Brain pericyte (primary cell): ENCODE data around the gene LMX1B.

Experiments
- DNase-seq: peaks from one replicate; pipeline ENCODE4 v3.0.0-alpha.2; 2012; ENCODE audit warnings: low read depth, low spot score

LMX1B gene

DNA sequence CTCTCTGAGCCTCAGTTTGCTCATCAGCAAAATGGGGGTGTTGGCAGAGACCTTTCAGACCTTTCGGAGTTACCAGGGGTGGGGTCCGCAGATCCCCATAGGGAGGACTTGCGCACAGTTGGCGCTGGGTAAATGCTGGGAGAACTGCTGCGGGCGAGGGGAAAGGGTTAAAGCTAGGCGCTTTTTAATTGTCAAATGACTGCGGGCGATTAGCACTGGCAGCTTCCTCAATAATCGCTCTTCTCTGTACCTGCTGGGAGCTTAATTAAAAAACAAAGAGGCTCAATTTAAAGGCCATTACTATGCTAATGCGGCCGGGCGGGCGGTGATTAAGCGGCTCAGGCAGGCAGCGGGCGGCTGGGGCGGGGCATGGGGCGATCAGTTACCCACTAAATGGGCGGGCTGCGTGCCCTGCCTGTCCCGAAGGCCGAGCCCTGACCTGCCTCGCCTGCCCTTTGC is 63.0 kb downstream of the LMX1B start:
- no peak for DNase-seq

DNA sequence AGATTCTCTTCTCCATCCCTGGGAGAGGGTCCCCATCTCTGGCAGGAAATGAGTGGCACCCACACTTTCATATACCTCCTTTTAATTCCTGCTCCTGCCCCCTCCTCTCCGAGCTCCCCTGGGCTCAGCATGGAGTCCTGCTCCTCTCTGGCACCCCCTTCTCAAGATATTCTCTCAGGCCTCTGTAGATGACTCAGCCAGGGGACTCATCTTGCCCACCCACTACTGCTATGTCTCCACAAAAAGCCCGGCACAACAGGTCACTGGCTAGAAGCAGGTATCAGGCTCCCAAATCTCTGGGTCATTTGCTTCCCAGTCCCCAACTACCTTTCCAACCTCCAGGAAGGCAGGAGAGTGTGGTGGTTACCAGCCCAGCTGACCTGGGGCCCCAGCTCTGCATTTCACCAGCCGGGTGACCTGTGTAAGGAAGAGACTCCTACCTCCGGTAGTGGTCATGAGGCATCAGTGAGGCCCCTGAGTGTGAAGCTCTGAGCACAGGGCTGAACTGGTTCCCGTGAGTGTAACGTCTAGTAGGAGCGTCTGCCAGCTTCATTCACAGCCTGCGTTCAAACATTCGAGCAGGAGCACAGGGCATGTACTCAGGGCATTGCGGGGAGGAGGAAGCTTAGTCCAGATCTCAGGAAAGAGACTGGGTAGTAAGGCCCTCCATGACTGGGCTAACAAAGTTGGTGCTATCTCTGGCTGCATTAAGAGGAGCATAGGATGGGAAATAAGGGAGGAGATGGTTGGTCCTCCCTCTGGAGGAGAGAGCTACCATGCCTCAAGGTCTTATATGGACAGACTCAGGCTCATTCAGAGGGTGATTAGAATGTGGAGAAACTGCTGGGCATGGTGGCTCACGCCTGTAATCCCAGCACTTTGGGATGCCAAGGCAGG is 63.7 kb downstream of the LMX1B start:
- DNase-seq = no peak

DNA sequence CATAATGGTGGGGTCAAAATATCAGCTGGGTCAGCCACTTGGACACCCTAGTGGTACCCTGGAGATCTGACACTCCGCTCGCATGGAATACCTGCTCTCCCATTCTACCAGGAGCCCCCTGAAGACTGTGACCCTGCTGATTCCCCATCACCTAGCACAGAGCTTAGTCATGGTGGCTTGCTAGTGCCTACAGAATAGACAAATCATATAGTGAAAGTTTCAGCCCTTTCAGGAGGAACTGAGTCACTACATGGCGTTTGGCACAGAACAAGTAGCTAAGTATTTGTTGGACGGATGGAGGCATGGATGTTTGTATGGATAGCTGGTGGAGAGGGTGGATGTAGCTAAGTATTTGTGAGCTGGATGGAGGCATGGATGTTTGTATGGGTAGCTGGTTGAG is 65.3 kb downstream of the LMX1B start:
- no peak for DNase-seq

DNA sequence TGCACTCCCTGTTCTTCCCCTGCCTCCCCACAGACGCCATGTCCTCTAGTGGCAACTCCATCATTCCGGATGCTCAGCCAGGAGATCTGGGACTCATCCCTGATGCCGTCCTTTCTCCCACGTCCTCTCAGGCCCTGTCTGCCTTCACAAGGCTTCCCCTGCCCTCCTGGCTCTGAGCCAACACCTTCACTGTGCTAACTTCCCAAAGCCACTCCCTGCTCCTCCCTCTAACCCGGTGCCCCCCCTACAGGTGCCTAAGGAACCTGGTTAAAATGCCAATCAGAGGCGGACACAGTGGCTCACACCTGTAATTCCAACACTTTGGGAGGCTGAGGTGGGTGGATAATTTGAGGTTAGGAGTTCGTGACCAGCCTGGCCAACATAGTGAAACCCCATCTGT is 67.6 kb downstream of the LMX1B start:
- DNase-seq = no peak

DNA sequence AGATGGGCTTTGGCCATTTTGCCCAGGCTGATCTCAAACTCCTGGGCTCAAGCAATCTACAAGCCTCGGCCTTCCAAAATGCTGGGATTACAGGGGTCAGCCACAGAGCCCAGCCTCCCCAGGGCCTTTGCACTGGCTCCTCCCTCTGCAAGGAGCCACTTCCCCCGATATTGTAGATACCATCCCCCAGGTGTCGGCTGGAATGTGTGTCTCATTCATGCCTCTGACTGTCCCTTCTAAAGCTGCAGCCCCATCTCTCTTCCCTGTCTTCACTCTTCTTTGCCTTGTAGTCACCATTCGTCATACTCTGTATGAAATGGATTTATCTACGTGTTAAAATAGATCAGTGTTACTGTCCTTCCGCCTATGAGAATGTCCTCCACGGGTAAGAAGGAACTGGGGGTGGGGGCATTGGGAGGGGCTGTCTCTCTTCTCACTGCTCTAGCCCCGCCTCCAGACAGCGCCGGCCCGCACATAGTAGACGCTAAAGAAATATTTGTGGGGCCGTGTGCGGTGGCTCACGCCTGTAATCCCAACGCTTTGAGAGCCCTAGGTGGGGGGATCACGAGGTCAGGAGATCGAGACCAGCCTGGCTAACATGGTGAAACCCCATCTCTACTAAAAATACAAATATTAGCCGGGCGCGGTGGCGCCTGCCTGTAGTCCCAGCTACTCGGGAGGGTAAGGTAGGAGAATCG is 68.5 kb downstream of the LMX1B start:
- no peak for DNase-seq

DNA sequence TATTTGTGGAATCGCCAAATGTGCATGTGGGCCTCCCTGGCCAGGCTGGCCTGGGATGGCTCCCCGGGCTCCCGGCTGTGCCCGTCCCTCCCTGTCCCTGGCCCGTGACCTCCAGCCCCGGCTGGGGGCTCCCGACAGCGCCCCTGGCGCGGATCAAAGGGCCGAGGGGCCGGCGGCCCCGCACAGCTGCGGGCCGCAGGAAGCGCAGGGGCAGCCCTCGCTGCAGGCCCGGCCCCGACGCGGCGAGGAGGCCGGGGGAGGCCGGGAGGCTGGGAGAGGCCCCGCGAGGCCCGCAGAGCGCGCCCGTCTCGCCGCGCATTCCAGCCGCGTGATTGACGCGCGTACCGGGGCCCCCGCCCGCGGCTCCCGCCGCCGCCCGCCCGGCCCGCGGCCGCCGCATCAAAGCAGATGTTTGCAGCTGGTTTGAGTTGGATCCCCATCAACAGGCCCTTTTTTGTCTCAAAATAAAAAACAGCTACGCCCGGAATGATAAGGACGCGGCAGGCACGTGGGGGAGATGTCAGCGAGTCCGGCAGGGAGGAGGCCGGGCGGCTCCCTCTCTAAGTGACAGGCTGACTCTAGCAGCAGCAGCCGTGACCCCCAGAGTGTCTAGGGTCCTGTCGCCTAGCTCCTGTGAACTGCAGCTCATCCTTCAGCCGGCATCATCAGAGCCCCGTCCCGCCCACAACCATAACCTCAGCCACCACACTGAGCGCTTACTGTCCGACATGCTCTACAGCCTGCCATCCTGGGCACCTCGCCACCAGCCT is 69.4 kb downstream of the LMX1B start:
- DNase-seq = no peak

DNA sequence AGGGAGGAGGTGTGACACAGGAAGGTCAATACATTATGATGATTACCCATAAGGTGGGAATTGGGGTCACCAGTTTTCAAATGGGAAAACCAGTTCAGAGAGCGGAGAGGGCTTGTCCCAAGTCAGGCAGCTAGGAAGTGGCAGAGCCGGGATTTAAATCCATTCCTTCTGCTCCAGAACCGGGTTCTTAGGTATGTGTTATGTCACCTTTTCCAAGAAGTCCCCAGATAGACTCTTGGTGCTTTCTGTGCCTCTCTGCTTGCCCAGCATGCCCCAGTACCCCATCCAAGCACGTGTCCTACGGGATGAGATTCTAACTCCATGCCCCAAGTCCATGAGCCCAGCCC is 69.9 kb downstream of the LMX1B start:
- DNase-seq = no peak

DNA sequence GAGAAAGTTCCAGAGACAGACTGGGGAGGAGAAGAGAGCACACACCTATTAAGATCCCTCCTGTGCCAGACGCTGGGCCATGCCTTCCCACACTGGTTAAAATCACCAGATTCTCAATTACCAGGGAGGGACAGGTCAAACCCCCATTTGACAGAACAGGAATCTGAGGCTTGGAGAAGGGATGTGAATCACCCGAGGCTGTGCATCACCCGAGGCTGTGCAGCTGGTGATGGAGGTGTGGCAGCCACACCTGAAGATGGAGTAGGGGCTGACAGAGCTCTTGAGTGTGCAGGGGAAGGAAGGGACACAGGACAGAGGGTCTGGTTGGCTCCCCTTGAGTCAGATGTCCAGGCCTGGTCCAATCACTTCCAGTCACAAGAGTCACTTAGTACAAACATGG is 70.6 kb downstream of the LMX1B start:
- DNase-seq = no peak

DNA sequence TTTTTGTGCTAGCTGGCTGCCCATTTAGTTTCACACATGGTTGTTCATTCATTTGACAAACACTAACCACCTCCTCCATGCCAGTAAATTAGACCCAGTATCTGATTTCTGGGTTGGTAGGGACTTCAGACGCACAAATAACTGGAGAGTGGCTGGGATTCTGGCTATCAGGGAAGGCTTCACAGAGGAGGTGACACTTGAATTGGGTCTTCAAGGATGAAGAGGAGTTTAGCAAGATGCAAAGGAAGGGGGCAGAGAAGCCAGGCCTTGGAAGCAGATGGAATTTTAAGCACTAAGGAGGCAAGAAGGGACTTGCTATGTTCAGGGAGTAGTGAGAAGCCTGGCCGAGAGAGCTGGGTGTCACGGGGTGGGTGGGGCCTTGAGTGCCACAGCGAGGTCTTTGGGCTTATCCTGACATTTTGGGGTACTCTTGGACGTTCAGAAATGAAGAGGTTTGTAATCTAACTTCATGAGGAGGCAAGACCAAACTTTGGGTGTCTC is 71.3 kb downstream of the LMX1B start:
- DNase-seq = no peak

DNA sequence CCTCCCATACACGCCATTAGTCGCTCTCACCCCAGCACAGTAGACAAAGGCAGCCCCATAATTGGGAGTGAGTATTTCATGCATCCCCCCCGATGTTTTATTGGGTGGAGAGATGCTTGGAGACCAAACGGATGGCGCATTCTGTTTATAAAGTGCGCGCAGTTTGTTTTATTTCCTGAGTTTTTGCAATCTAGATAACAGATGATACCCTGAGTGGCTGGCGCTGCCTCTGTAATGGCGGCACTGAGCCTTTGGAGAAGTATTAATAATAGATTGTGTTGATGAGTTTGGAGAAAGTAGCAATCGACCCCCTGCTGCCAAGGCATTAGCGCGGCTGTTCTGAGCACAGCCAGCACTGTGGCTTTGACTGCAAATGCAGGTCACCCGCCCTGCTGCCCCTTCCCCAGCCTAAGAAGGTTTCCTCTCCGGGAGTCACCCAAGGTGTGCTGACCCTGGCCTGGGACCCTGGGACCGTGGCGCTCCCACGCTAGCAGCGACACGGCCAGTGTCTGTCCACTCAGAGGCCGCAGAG is 74.3 kb downstream of the LMX1B start:
- no peak for DNase-seq

DNA sequence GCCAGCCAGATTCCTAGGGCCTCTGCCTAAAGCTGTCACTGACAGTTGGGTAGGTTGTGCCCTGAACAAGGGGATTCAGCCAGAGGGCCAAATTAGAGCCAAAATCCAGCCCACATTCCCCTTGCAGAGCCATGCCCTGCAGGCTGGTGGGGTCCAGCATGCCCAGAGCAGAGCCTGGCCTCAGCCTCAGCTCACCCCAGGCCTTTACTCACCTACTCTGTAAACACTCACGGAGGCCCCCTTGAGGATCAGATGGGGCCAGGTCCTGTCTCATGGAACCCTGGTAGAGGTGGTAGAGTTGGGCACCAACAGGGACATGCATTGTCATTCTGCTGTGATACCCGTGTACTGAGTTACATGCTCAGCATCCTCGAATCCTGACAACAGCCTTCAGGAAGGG is 74.9 kb downstream of the LMX1B start:
- DNase-seq = no peak

DNA sequence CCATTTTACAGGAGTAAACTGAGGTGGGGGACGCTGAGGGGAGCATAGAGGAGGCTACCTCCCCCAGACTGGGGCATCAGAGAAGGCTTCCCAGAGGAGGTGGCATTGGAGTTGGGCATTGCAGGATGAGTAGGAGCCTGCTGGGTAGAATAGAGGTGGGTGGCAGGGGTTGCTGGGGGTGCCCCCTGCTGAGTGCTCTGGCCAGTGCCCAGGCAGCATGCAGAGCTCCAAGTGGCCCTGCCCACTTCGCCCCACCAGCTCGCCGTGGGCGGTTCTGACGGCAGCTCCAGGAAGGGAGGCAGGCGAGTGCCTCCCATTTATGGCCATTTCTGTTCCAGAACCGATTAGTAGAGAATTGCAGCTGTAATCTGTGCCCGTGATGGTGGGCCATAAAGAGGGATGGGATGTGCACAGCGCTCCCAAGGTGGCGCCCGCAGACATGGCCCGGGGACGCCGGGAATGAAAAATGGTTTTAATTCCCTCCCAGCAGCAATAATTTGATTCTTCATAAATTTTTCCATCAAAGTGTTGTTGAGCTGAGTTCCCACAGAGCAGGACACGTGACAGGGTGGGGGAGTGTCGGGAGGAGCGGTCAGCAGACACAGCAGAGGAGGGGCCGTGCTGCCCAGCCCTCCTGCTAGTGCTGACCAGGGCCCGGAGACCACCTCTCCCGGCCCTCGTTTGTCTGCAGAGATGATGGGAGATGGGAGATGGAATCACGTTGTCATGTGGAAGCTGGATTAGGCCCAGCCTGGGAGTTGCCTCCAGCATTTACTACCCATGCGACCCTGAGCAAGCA is 75.5 kb downstream of the LMX1B start:
- no peak for DNase-seq

DNA sequence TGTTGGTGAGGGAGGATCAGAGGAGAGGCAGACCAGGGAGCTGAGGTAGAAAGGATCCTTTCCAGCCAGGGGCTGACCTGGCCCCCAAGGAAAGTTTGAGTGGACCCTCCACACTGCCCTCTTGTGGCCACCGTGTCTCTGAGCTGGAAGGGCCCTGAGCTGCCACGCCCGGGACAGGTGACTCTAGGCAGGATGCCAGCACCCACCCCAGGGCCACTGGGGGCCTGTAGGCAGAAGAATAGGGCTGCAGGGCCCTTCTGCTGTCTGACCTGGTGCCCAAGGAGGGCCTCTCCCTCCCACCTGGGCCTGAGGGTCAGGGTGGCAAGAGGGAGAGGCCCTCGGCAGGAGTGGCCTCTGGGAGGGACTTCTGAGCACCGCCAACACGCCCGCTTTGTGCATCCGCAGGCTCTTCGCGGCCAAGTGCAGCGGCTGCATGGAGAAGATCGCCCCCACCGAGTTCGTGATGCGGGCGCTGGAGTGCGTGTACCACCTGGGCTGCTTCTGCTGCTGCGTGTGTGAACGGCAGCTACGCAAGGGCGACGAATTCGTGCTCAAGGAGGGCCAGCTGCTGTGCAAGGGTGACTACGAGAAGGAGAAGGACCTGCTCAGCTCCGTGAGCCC is 76.8 kb downstream of the LMX1B start:
- no peak for DNase-seq

DNA sequence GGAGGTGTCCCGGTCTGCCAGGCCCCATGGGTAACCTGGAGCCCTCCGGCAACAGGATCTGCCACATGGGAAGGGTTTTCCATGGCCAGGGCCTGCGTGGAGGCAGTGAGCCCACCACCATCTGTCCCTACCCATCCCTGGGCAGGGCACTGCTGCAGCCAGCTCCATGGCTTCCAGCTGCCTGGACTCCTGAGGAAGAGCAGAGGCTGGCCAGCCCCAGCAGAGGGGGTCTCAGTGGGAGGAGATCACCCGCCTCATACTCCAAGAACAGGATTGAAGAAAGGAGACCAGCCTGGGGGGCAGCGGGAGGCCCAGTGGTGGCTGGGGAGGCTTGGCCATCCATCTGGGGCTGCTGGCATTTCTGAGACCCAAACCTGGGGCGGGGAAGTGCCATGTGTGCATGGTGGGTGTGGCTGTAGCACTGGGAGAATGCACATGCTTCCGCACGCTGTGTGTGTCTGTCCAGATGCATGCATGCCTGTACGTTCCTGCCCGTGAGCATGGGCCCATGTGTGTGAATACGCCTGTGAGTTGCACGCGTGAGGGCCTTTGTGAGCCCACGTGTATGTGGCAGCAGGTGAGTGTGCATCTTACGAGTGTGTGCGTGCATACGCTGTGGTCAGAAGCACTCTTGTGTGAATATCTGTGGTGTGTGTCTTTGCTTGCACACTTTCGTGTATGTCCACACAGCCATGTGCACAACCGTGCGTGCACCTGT is 78.5 kb downstream of the LMX1B start:
- DNase-seq = no peak

DNA sequence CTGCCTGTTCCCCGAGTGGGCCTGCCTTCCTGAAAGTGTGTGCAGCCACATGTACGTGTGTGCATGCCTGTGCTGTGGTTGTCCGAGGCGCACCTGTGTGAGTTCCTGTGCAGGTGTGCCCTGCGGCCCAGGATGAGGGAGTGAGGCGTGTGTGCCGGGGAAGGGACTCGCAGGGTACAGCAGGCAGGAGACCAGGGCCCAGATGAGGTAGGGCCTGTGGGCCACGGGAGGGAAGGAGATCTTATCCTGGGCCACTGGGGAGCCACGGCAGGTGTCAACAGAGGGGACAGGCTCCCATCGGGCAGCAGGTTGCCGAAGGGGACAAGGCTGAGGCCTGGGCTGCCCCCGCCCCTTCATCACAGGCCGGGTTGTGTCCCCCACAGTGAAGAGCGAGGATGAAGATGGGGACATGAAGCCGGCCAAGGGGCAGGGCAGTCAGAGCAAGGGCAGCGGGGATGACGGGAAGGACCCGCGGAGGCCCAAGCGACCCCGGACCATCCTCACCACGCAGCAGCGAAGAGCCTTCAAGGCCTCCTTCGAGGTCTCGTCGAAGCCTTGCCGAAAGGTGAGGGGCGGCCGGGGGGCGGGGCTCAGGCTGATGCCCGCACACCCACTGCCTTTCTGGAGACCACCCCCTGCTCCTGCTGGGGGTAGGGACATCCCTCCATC is 79.2 kb downstream of the LMX1B start:
- no peak for DNase-seq

DNA sequence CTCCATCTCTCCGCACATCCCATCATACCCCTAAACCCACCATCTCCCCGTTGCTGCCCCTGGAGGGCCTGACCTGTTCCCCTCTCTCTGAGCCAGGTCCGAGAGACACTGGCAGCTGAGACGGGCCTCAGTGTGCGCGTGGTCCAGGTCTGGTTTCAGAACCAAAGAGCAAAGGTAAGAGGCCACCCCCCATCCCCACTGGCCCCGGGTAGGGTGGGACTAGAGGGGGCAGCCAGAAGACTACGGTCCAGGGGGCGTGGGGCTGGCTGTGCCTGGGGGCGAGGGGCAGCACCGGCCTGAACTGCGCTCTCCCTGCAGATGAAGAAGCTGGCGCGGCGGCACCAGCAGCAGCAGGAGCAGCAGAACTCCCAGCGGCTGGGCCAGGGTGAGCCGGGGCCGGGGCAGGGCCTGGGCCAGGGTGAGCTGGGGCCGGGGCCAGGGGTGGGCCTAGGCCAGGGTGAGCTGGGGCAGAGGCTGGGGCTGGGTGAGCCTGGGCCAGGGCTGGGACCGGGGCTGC is 79.8 kb downstream of the LMX1B start:
- DNase-seq = no peak

DNA sequence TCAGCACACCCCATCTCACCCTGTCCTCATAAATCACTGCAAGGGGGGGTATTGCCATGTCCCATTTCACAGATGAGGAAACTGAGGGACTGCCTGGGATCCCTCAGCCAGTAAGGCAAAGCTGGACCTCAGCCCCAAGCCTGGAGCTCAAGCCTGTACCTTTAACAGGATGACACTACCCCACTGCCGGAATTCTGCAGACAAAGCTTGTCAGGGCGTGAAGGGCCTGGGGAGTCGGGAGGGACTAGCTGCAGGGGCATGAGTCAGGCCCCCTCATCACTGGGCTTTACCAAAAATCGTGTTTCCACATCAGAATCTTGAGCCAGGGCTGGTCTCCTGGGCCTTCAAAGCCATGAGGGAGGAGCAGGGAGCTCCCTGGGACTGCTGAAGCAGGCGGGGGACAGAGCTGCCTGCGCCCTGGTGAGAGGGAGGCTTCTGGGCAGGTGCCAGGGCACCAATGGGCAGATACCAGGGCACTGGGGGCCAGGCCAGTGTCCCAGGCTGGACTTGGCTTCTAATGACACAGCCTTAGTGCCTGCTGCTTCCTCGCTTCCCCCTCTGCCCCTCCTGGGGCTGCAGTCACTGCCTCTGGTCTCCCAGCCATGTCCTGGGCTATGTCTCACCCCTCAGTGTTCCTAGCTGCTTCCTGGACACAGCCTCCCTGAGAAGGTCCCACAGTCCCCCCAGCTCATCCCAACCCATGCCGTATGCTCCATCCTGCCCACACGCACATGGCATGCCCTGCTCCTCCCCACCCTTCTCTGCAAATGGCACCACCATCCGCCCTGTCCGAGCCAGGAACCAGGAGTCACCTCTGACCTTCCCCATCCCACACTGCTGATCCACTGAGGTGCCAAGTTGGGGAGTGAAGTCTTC is 80.7 kb downstream of the LMX1B start:
- no peak for DNase-seq

DNA sequence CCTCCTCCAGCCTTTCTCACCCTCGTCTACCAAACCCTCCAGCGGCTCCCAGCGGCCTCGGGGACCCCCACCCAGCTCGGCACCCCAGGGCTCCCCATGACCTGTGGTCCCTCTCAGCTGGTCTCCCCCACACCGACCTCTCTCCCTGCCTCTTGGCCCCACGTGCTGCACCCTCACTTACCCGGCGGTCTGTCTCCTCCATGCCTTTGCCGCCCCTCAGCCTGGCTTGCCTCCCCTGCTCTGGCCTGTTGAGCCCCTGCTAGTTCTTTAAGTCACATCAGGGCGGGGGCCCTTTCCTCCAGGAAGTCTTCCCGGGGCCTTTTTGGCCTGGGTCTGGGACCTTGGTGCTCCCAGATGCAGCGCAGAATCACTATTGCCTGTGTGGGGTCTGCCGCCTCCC is 81.5 kb downstream of the LMX1B start:
- DNase-seq = no peak
